Prostate gland (tissue), 2 donors: ENCODE measurements around the gene CAPN6. TPM values are rescaled to one million over a fixed set of nuclear protein-coding genes. Genes with fewer than 3 reads are reported as not detected.

Experiments
- DNase-seq: peaks from one replicate; pipeline ENCODE4 v3.0.0-alpha.2; 2019; ENCODE audit warnings: low spot score
- H3K27ac ChIP-seq, 2 donors: fragments of 200-600 bp; sonication (generic); 2 replicates each; pipeline ENCODE4 v1.5.1; 2017 to 2019
- H3K27me3 ChIP-seq: fragments of 200-600 bp; sonication (generic); replicated peaks from 2 replicates; pipeline ENCODE4 v1.5.1; 2019; ENCODE audit not compliant: insufficient read depth
- H3K36me3 ChIP-seq, 2 donors: fragments of 200-600 bp; sonication (generic); 1 replicate in 1 of 2; 2 replicates in 1 of 2; pipeline versions ENCODE4 v1.5.1 to v1.8.1; 2017 to 2019
- H3K4me1 ChIP-seq: fragments of 200-600 bp; sonication (generic); replicated peaks from 2 replicates; pipeline ENCODE4 v1.5.1; 2019
- H3K4me3 ChIP-seq, 2 donors: fragments of 200-600 bp; sonication (generic); 2 replicates each; pipeline ENCODE4 v1.5.1; 2017 to 2019
- H3K9me3 ChIP-seq: fragments of 200-600 bp; sonication (generic); 2 replicates; pipeline ENCODE4 v1.5.1; 2017
- CTCF ChIP-seq, 4 experiments: fragments of 200-600 bp in 2 of 4; fragments of 450-650 bp in 2 of 4; sonication (generic) in 2 of 4; IDR thresholded peaks; 1 replicate in 3 of 4; 2 replicates in 1 of 4; pipeline ENCODE4 v1.5.1; 2016 to 2019; ENCODE audit warnings: antibody characterized with exemption in 4 of 4, mild to moderate bottlenecking in 2 of 4, moderate library complexity in 2 of 4
- POLR2A ChIP-seq: fragments of 450-650 bp; IDR thresholded peaks from one replicate; pipeline ENCODE4 v1.6.1; 2016; ENCODE audit warnings: antibody characterized with exemption, mild to moderate bottlenecking
- POLR2AphosphoS5 ChIP-seq: sonication (generic); formaldehyde crosslinking; IDR thresholded peaks from one replicate; pipeline ENCODE4 v1.6.1; 2017; ENCODE audit warnings: antibody characterized with exemption
- WGBS: methylation state at CpG from one replicate; pipeline ENCODE4 v1.1.5; 2018; 5-methylcytosine and 5-hydroxymethylcytosine counted together
- intact Hi-C: fragments of 100-400 bp; cut with DNase I; formaldehyde crosslinking; loops from one replicate; pipeline ENCODE4 v1.14.2; 2022
- total RNA-seq, 2 donors: library from RNA; depleted of rRNA; stranded (reverse); fragments of >200 nt; gene quantifications; one replicate each; pipeline ENCODE4 v1.1.0, GENCODE V29; 2016

CAPN6 gene
- 1 to 10 TPM in 1 of 2 donors, under 1 TPM in 1; 0.50 to 7.8 TPM for total RNA-seq

GRCh38 chrX:111270339-111270738 is at the start of gene CAPN6:
Gene CAPN6 (minus strand): TSS chrX:111270483. CDS start chrX:111263936, 6,547 bp downstream.
- no peak within 1 kb of the TSS for H3K27ac ChIP-seq
- H3K4me1 ChIP-seq, result no peaks in the 10 kb centered on the region
- no peak for TF ChIP-seq CTCF (IDR thresholded peaks at IDR 0.05)
- no peak for TF ChIP-seq POLR2A
- TF ChIP-seq POLR2AphosphoS5, result no peak
- peak; percentile 7 for DNase-seq
- intact Hi-C loops, result no loop called here
- H3K36me3 ChIP-seq, result no peaks in the 10 kb centered on the region
- H3K4me3 ChIP-seq, result no peak within 1 kb of the TSS
- 13% methylated on average over 8 of the region's 8 CpGs for WGBS
- no peaks in the 10 kb centered on the region for H3K9me3 ChIP-seq
- H3K27me3 ChIP-seq, result no peaks in the 10 kb centered on the region

GRCh38 chrX:111319451-111319850 is 49.2 kb upstream of the CAPN6 start:
- WGBS, result 75% methylated on average over 4 of the region's 4 CpGs
- H3K9me3 ChIP-seq, result no peaks in the 10 kb centered on the region
- H3K4me1 ChIP-seq, result no peaks in the 10 kb centered on the region
- no peaks in the 10 kb centered on the region for H3K36me3 ChIP-seq
- H3K27me3 ChIP-seq, result no peaks in the 10 kb centered on the region
- intact Hi-C loops, result no loop called here
- DNase-seq, result no peak
- no peak overlapping the region for H3K27ac ChIP-seq
- TF ChIP-seq POLR2AphosphoS5, result no peak
- TF ChIP-seq POLR2A, result no peak
- H3K4me3 ChIP-seq, result no peak overlapping the region

- H3K27me3 ChIP-seq, result no peaks in the 10 kb centered on the region
- no peaks in the 10 kb centered on the region for H3K36me3 ChIP-seq
- no peaks in the 10 kb centered on the region for H3K4me1 ChIP-seq
- H3K27ac ChIP-seq, result no peak overlapping the region
- TF ChIP-seq POLR2A (no peak), POLR2AphosphoS5 (no peak), CTCF (IDR thresholded peaks at IDR 0.05) (no peak)
- H3K4me3 ChIP-seq, result no peak overlapping the region
- intact Hi-C loops, result no loop called here
- H3K9me3 ChIP-seq, result no peaks in the 10 kb centered on the region
- DNase-seq, result no peak
These were observed 48.6 kb upstream of the CAPN6 start for GRCh38 chrX:111318901-111319300.

- H3K4me3 ChIP-seq, result no peak overlapping the region
- intact Hi-C loops, result no loop called here
- 68% methylated on average over 2 of the region's 2 CpGs for WGBS
- no peak for TF ChIP-seq POLR2AphosphoS5
- TF ChIP-seq POLR2A, result no peak
- TF ChIP-seq CTCF (IDR thresholded peaks at IDR 0.05), result no peak
- no peaks in the 10 kb centered on the region for H3K9me3 ChIP-seq
- DNase-seq, result no peak
- no peak overlapping the region for H3K27ac ChIP-seq
- H3K4me1 ChIP-seq, result no peaks in the 10 kb centered on the region
- H3K27me3 ChIP-seq, result no peaks in the 10 kb centered on the region
- no peaks in the 10 kb centered on the region for H3K36me3 ChIP-seq
These were observed 38.8 kb upstream of the CAPN6 start for GRCh38 chrX:111309083-111309482.

GRCh38 chrX:111308039-111308438 is 37.8 kb upstream of the CAPN6 start:
- intact Hi-C loops, result no loop called here
- H3K4me1 ChIP-seq, result no peaks in the 10 kb centered on the region

More at GRCh38 chrX:111308039-111308438, 37.8 kb upstream of the CAPN6 start:
- Histone ChIP-seq H3K9me3 (no peaks in the 10 kb centered on the region), H3K4me3 (no peak overlapping the region), H3K27ac (no peak overlapping the region), H3K27me3 (no peaks in the 10 kb centered on the region), H3K36me3 (no peaks in the 10 kb centered on the region)
- no peak for DNase-seq
- no peak for TF ChIP-seq POLR2AphosphoS5
- no peak for TF ChIP-seq POLR2A
- no peak for TF ChIP-seq CTCF (IDR thresholded peaks at IDR 0.05)
- 69% methylated on average over 3 of the region's 3 CpGs for WGBS
